Mucosa of descending colon (tissue), 3 donors: ENCODE results near the gene SLC5A2. TPM values are rescaled to one million over a fixed set of nuclear protein-coding genes. Genes with fewer than 3 reads are reported as not detected.
"Not testable (repeated sequence)": the region's sequence is repeated elsewhere in the genome, so short reads cannot be mapped to it uniquely, and the experiment has no call there.

Experiments used
- ATAC-seq: fragments of 200-7000 bp; cut with Tn5 transposase; one replicate; pipeline ENCODE4 v1.9.1; 2020; ENCODE audit warnings: mild to moderate bottlenecking, moderate library complexity
- DNase-seq, 3 donors: peaks; one replicate each; pipeline ENCODE4 v3.0.0-alpha.2; 2020
- H3K36me3 ChIP-seq: fragments of 200-600 bp; one replicate; pipeline ENCODE4 v1.8.0; 2021; ENCODE audit warnings: low read depth, mild to moderate bottlenecking
- H3K4me1 ChIP-seq: fragments of 200-600 bp; one replicate; pipeline ENCODE4 v1.8.0; 2021; ENCODE audit warnings: low read depth, mild to moderate bottlenecking
- H3K4me3 ChIP-seq: fragments of 200-600 bp; one replicate; pipeline ENCODE4 v1.8.0; 2021; ENCODE audit warnings: mild to moderate bottlenecking
- H3K9me3 ChIP-seq: fragments of 200-600 bp; one replicate; pipeline ENCODE4 v1.8.0; 2021; ENCODE audit warnings: mild to moderate bottlenecking
- CTCF ChIP-seq: fragments of 200-600 bp; IDR thresholded peaks from one replicate; pipeline ENCODE4 v1.8.0; 2022; ENCODE audit warnings: antibody characterized with exemption, mild to moderate bottlenecking
- intact Hi-C, 2 donors: fragments of 100-400 bp; cut with DNase I in 1 of 2; cut with micrococcal nuclease in 1 of 2; formaldehyde crosslinking; loops; one replicate each; pipeline versions ENCODE4 v1.11.0 to v1.11.1; 2022; cut with DNase I, micrococcal nuclease
- long read RNA-seq, 2 donors: library from polyadenylated mRNA; unstranded; transcript quantifications; one replicate each; pipeline ENCODE4 v2.0.0, GENCODE V29; 2019 to 2021
- total RNA-seq, 3 donors: library from RNA; stranded (reverse); fragmentation: NEBNext Ultra II Directional in 2 of 3; extraction: Animal tissue kit (Norgen Biotek cat#: 25700) in 2 of 3; gene quantifications; one replicate each; pipeline versions ENCODE4 v1.2.1 to v1.2.4, GENCODE V29; 2021 to 2023
- donor health status: DM: no; HTN: no; CAD: no; lungs with moderate emphysema.
- donor health status: DM: no; HTN: no; CAD: no.
- donor health status: DM: no; HTN: yes; CAD: no.

The SLC5A2 gene
- under 1 TPM in 2 of 3 donors, not detected in 1; 0.47 to 0.70 TPM for total RNA-seq
- long read RNA-seq, donor 1, partial matches to known transcripts: 0 of 1 reads
- long read RNA-seq, donor 1, other reads (novel, unspliced or antisense): 1 of 1 reads
- long read RNA-seq, donor 2: 0 reads

GRCh38 chr16:31483081-31483480 is at the start of gene SLC5A2:
TSS of gene SLC5A2 (plus strand) at chr16:31483123. CDS start at chr16:31483137, 14 bp downstream.
- intact Hi-C loops: no loop called here
- no peak for TF ChIP-seq CTCF
- Histone ChIP-seq H3K4me1 (peaks cover 23% of the 10 kb centered on the region), H3K4me3 (no peak within 1 kb of the TSS), H3K9me3 (no peaks in the 10 kb centered on the region), H3K36me3 (no peaks in the 10 kb centered on the region)
- ATAC-seq (no peak), DNase-seq (no peak)

GRCh38 chr16:31435341-31436220 is 47.3 kb upstream of the SLC5A2 start:
- Histone ChIP-seq H3K4me3 (no peak overlapping the region), H3K4me1 (no peaks in the 10 kb centered on the region), H3K9me3 (no peaks in the 10 kb centered on the region), H3K36me3 (no peaks in the 10 kb centered on the region)
- peak in 1 of 3 donors; percentile 40 for DNase-seq
- no peak for ATAC-seq
- no peak for TF ChIP-seq CTCF
- intact Hi-C loops: no loop called here

- intact Hi-C loops: no loop called here
- Histone ChIP-seq H3K4me1 (no peaks in the 10 kb centered on the region), H3K4me3 (no peak overlapping the region), H3K36me3 (no peaks in the 10 kb centered on the region), H3K9me3 (no peaks in the 10 kb centered on the region)
- ATAC-seq: no peak
- peak in 1 of 3 donors; percentile 39 for DNase-seq
- TF ChIP-seq CTCF: no peak
Observed at GRCh38 chr16:31436221-31437045, 46.5 kb upstream of the SLC5A2 start.

- intact Hi-C loops: no loop called here
- Histone ChIP-seq H3K4me1 (peaks cover 2% of the 10 kb centered on the region), H3K36me3 (no peaks in the 10 kb centered on the region), H3K4me3 (no peak overlapping the region), H3K9me3 (no peaks in the 10 kb centered on the region)
- no peak for DNase-seq
- no peak for ATAC-seq
- TF ChIP-seq CTCF: no peak
Observed at GRCh38 chr16:31438414-31438813, 44.5 kb upstream of the SLC5A2 start.

GRCh38 chr16:31439023-31439422 is 43.9 kb upstream of the SLC5A2 start:
- H3K4me3 ChIP-seq, intact Hi-C loops, H3K36me3 ChIP-seq, H3K9me3 ChIP-seq, ATAC-seq, H3K4me1 ChIP-seq, DNase-seq: not testable (repeated sequence)
